Sigmoid colon (tissue), 4 donors: ENCODE data around the gene LAMC1.

ENCODE experiments used
- CTCF ChIP-seq, 4 experiments: fragments of 450-650 bp in 3 of 4; fragments of 200-600 bp in 1 of 4; IDR thresholded peaks; one replicate each; pipeline ENCODE4 v1.5.1; 2016 to 2019; ENCODE audit warnings: antibody characterized with exemption in 4 of 4, mild to moderate bottlenecking in 3 of 4, moderate library complexity in 2 of 4
- EP300 ChIP-seq, 4 donors: sonication (generic); formaldehyde crosslinking; IDR thresholded peaks; one replicate each; pipeline ENCODE4 v1.6.1; 2017; ENCODE audit warnings: antibody characterized with exemption in 4 of 4
- POLR2A ChIP-seq, 2 donors: fragments of 450-650 bp; IDR thresholded peaks; one replicate each; pipeline ENCODE4 v1.6.1; 2016; ENCODE audit warnings: antibody characterized with exemption in 2 of 2, mild to moderate bottlenecking in 2 of 2, moderate library complexity in 2 of 2

GRCh38 chr1:183029591-183030000, 6.4 kb downstream of the LAMC1 start:
- no peak for TF ChIP-seq CTCF (IDR thresholded peaks at IDR 0.05)
- TF ChIP-seq POLR2A (IDR thresholded peaks at IDR 0.05), result no peak
- no peak for TF ChIP-seq EP300 (IDR thresholded peaks at IDR 0.05)
